CD1c-positive myeloid dendritic cell (primary cell): Measurements from ENCODE around the gene PBLD.

ENCODE experiments used
- DNase-seq: peaks from one replicate; pipeline ENCODE4 v3.0.0-alpha.2; 2016; ENCODE audit errors: extremely low spot score

PBLD gene

DNA sequence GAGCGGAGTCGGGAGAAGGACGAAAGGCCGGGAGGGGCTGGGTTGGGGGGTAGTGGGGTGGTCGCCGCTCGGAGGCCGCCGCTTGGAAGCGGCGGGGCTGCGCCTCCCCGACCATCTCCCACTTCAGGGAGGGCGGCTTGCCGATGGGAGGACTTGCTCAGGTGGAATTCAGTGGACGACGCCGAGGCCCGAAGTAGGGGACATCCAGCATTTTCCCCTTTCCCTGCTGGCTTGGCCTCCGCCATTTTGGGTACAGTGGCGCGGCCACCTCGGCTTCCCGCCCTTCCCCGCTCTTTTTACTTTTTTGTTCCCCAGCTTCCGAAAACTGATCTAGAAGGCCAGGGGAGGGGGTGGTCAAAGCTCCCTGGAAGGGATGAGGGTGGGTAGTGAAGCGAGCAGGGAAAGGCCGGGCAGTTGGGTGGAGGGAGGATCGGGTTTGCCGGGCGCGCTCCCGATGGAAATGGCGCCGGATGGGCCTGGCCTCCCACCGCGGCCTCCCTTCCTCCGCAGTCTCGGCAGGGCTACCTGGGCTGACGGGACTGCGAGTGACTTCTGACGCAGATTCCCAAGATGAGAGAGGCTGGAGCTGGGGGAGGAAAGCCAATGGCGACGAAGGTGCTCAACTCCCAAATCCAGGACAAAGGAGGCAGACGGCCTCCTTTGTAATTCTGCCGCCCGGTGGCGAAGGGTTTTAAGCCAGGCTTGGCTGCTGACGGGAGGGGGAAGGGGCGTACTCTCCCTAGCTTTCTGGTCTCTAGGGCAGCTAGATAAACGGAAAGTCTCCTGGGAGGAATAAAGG is at the start of gene PBLD:
TSS of gene PBLD (minus strand) at position 670 of the 799 bp plus-strand sequence. CDS start 26,084 bp downstream, outside the sequence.
- DNase-seq: peak; percentile 68

DNA sequence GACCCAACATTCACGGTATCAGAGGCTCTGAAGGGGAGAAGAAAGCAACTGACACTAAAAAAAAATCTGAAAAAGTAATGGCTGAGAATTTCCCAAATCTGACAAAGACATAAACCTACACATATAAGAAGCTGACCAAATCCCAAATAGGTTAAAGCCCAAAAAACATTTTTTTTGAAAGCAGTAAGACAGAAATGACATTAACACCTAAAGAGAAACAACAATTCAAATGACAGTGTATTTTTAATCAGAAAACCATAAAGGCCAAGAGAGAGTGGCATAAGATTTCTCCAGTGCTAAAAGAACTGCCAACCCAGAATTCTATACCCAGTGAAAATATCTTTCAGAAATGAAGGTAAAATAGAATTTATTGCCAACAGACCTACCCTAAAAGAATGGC is 38.9 kb upstream of the PBLD start:
- DNase-seq: no peak

DNA sequence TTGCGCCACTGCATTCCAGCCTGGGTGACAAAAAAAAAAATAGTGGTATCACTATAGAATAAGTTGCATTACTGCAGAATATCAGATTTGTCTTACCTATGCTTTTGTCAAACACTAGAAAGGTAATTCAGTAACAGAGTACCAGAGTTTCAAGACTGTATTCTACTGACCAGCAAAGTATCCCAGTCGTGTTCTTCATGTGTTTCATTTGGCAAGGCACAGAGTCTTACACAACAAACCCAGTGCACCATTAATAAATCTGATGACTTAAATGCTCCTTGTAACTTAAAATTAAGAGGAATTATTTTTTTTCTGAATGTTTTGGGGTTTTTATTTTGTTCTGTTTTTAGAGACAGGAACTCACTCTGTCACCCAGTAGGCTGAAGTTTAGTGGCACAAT is 34.4 kb upstream of the PBLD start:
- DNase-seq: no peak

DNA sequence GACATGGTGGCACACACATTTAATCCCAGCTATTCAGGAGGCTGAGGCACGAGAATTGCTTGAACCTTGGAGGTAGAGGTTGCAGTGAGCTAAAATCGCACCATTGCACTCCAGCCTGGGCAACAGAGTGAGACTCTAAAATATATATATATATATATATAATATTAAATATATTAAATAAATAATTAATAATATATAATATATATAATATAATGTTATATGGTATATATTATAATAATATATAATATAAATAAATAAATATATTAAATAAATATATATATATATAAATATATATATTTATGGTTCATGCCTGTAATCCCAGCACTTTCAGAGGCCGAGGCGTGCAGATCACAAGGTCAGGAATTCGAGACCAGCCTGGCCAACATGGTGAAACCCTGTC is 33.9 kb upstream of the PBLD start:
- DNase-seq: no peak

DNA sequence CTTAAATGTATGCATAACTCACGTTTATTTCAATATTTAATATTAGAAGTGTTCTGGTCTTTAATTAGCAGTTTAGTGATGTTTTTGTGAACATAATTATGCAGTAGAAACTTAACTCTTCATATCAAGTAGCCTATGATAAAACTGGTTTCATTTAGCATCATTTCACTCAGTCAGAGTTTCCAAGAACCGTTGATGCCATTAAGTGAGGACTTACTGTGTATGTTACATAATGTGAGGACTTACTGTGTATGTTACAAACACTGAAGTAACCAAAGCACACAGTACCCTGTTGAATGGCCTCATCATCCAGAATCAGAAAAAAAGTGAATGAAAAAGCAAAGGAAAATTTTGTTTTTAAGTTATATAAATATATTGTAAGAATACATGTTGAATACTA is 32.9 kb upstream of the PBLD start:
- no peak for DNase-seq

DNA sequence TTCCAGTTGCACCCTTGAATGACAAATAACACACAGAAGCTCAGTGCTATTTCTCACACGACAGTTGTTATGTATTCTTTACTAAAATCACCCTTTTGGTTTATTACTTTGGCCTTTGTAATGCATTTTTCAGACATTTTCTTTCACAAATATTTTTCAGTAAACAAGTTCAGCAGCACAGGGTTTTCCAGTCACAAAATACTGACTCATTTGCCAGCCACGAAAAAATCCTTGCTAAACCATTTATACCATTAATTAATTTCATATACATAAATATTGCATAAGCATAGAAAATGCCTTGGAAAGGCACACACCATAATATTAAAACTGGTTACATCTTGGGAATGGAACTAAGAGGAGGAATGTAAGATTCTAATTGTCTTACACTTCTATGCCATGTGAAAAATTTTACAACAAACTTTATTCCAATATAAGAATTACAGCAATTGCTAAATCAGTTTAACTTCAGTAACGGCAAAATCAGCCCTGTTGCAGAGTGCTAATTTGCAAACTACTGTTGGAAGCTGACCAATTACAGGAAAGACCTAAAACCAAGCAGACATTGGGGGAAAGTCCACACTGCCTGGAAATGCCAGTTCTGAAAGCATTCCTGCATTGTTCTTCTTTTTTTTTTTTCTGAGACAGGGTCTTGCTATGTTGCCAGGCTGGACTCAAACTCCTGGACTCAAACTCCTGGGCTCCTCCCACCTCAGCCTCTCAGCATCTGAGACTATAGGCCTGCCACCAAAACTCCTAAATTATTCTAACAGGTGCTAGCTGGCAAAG is 31.6 kb upstream of the PBLD start:
- DNase-seq: no peak

DNA sequence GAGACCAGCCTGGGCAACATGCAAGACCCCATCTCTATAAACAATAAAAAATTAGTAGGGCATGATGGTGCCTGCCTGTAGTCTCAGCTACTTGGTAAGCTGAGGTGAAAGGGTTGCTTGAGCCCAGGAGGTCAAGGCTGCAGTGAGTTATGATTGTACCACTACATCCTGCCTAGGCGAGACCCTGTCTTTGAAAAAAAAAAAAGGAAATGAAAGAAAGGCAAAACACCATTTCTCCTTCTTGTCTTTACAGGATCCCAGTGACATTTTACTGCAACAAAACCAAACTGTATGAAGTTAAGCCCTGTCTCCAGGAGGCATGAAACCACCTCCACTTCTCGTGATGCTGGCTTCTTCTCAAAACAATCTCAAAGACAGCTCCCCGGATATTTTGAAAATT is 29.9 kb upstream of the PBLD start:
- DNase-seq: no peak

DNA sequence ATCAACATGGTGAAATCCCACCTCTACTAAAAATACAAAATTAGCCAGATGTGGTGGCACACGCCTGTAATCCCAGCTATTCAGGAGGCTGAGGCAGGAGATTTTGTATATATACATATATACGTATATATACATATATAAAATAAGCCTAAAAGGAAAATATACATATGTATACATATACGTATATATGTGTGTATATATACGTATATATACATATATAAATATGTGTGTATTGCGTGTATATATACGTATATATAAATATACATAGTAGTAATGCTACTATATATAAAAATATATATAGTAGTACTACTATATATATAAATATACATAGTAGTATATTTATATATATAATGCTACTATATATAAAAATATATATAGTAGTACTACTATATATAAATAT is 26.5 kb upstream of the PBLD start:
- no peak for DNase-seq

DNA sequence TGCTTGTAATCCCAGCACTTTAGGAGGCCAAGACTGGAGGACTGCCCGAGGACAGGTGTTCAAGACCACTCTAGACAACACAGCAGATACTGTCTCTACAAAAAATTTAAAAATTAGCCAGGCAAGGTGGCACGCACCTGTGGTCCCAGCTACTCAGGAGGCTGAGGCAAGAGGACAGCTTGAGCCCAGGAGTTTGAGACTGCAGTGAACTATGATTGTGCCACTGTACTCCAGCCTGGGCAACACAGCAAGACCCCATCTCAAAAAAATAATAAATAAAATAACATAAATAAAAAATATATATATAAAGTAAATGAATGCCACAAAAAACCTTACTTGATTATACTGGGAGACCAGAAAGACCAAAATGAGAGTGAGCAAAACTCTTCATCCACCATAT is 20.8 kb upstream of the PBLD start:
- DNase-seq: no peak

DNA sequence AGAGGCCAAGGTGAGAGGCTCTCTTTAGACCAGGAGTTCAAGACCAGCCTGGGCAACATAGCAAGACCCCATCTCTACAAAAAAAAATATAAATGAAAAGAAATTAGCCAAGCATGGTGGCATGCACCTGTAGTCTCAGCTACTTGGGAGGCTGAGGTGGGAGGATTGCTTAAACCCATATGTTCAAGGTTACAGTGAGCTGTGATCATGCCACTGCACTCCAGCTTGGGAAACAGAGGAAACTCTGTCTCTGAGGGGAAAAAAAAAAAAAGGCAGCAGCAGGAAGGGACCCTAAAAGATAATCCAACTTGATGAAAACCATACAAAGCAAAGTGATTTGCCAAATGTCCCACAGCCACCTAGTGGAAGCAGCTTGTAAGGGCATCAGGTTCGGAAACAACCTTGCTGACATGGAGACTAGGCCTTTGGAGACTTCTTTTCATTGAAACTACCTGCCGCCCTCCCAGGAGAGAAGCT is 15.6 kb upstream of the PBLD start:
- peak; percentile 55 for DNase-seq

DNA sequence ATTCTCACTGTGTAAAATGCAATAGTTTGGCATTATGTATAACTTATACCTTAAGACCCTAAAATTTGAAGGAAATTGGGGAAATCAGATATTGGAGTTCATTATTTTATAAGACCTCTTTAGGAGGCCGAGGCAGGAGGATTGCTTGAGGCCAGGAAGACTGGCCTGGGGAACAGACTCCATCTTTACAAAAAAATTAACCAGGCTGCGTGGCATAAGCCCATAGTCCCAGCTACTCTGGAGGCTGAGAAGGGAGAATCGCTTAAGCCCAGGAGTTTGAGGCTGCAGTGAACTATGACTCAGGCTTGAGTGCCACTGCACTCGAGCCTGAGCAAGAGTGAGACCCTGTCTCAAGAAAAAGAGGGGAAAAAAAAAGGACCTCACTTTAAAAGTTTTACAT is 14.0 kb upstream of the PBLD start:
- no peak for DNase-seq

DNA sequence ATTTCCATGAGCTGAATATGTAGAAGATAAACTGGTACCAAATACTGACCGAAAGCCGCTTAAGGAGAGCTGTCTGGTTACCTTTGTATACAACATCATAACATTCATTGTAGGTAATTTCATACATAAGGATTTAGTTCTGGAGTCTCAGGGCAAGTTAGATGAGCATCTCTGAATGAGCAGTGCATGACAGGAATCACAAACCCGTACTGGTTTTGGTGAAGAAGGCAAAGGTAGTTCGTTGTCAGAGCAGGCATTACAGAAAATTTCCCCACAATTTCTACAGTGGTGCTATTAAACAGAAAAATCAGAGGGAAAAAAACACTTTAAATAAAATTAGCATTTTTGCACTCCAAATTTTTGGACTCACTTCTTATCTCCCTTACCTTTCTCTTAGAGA is 12.9 kb upstream of the PBLD start:
- no peak for DNase-seq

DNA sequence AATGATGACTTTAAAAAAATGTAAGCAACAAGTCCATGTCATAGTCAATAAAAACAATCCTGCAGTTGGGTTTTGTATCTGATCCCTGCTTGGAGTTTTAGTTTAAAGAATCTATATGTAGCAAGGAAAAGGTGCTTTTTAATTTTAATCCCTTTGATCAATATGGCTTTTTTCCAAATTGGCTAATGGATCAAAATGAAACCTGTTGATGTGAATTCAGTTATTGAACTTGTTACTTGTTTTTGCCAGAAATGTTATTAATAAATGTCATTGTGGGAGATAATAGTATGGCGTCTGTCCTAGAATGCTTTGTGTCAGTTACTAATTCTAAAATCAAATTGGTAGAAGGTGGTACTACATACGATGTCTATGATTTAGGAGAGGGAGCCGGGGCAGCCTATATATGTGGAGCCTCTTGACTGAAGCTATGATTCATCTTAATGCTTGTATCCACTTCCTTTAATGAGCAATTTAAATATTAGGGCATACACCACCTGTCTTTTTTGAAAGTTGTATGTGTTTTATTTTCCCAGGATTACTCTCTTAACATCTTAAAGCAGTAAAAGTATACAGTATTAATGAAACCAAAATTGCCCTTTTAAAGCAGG is 10.3 kb upstream of the PBLD start:
- no peak for DNase-seq

DNA sequence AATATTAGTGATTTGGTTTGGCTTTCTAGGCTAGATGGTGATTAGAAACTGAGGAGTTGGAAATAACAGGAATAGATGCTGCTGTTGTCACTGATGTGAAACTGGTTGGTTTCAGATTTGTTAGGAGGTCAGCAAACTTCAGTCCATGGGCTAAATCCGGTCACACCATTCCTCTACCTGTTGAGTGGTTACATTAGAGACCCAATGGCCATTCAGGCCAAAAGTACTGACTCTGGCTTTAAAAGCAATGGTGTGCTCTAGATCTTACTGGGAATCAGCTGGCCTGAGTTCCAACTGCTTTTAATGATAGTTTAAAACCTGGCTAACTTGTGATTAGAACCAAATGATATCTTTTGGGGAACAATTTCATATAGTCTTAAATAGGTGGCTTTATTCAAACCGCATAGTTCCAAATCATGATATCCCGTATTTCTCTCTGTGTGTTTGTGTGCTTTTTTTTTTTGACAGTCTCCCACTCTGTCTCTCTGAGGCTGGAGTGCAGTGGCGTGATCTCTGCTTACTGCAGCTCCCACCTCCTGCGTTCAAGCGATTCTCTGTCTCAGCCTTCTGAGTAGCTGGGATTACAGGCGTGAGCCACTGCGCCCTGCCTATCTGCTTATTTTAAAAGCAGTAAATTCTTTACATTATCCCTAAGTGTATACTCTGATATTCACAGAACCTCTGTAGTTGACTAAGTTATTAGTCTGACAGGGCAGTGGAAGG is 7.8 kb upstream of the PBLD start:
- DNase-seq: no peak

DNA sequence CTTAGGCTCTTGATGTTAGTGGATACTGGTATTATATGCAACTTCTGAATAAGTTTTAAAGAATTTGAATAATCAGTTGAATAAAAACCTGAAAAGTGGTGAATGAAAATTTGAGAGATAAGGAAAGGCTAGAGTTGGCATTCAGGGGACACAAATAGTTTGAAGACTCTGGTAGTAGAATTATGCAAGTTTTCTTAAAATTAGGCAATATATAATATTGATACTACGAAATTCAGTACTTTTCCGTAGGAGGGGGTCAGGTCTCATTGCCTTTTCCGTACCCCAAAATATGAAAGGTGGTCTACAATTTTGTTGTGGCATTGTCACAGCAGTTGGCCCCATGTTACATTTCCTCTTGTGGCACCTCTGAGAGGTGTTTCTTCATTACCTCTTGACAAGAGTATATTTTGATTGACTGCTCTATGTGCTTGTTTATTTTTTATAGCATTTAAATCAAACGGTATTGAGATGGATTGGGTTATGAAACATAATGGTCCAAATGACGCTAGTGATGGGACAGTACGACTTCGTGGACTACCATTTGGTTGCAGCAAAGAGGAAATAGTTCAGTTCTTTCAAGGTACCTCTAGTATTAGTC is 4.1 kb upstream of the PBLD start:
- no peak for DNase-seq

DNA sequence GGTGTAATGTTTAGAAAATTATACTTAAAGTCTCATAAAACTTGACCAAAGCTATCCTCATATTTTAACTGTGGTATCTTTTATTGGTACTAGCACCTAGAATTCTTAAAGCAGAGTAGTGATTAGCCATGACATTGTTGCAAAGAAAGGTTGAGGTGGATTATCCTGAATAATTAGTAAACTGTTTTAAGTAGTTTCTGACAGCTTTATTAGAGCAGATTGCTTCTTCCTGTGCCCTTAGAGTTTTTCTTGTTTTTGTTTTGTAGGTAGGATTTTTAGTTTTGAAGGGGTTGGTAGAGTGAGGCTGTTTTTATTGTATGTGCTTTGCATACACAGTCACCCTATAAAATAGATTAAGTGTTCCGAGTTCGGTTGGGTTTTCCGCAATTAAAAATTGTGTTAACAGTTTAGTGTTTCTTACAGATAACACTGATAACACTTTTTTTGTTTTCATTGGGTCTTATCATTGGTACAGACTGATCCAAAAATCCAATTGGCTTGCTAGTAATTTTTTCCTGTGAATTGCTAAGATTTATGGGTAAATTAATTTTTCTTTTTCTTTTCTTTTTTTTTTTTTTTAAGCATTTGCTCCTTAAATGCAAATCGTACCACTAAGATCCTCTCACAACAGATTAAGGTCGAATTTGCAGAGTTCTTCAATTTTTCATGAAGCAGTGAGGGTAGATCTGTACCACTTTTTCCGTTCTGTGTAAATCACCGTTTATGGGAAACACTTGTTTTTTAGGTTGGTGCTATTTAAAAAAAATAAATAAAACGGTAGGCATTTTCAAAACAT is 2.1 kb upstream of the PBLD start:
- DNase-seq: no peak

DNA sequence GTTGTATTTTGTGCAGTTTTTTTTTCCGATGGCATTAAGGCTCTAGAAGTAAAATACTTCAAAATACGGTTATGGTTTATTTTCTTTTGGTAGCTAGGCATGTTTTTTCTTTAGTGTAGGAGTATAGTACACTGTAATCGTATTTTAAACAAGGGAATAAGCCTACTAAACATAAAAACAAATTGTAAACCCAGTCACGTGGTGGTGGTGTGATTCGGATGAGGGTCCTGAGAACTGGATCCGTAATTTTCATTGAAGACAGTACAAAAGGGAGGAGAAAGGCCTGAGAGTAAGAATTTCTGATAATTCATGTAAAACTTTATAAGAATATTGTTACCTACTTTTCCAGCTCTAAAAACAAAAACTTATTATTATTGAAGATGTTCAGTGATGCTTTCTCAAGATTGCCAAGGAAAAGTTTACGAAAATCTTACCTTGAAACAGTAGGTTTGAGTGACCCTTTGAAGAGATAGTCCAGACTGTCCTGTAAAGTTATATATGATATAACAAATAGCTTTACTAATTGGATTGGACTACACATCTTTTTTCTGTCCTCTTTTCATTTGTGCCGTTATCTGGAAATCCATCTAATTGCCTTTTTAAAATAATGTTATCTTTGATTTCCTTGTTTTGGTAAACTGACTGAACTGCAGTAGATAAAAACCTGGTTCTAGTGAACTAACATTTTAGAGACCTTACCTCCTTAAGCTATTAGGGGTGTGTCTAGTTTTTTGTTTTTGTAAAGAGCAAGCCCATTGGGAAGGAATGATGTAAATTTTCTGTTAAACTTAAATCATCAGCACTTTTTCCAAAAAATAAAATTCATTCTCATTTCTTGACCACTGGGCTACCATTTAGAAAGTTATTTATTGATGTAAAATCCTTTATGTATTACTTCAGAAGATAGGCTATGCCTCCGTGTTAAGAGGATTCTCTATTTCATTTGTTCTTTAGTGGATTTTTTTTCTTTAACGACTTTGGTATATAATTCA is 1.0 kb upstream of the PBLD start:
- no peak for DNase-seq

DNA sequence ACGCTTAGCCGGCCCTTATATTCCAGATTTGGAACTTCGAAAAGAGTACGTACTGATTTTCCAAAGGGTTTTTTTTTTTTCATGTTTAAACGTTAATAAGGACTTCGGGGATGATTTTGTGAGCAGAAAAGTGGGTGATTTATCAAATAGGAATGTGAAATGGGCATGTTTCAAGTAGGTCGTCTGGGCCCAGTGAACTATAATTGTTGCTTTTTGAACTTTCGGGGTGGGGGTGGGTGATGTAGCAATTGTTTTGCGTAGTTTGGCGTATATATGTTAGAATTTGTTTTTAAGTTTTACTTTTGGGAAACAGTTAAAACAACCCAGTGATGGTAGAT is 299 bp upstream of the PBLD start:
- DNase-seq: no peak

DNA sequence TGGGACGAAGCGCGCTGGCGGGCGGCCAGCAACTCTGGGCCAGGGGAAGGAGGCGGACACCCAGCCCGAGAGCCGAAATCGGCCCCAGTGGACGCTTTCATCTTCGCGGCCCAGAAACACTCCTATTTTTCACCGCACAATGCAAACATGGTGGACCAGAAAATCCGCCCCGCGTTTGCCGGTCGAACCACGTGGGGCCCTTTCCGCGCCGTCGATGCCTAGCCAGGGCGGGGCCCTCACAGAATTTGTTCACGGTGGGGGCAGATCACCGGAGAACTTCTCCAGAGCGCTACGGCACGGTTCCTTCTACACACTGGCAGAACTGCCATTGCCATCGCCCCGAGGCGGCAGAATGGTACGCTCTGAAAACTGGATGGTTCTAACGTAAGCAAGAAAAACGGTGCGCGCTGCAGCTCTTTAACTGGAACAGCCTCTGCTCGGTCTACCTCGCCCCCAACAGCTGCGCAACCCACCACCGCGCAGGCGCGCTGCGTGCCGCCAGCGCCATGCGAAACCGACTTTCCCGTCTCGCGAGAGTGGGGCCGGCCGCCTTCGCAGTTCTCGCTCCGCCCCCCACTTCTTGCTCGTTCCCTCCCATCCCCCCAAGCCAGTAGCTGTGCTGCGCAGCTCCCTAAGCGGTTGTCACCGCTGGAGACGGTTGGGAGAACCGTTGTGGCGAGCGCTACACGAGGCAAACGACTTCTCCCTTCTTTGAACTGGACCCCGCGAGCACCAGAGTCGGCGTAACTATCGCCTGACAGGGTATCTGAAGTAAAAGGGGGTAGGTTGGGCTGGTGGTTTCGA is 1.1 kb downstream of the PBLD start, which contains the start of gene HNRNPH3:
TSS of gene HNRNPH3 (plus strand) at position 610 of the 804 bp plus-strand sequence. CDS start 5,158 bp downstream, outside the sequence.
- DNase-seq: peak; percentile 100
